Right atrium auricular region (tissue), 2 donors: ENCODE data around the gene ARL16. TPM values are rescaled to one million over a fixed set of nuclear protein-coding genes. Genes with fewer than 3 reads are reported as not detected.
A peak's percentile ranks its signal among the peaks of the same experiment; 100 is the strongest.

Experiments
- DNase-seq: peaks from one replicate; pipeline ENCODE4 v3.0.0-alpha.2; 2019; ENCODE audit warnings: low spot score
- H3K27ac ChIP-seq, 2 donors: fragments of 200-600 bp; sonication (generic); 1 replicate in 1 of 2; 2 replicates in 1 of 2; pipeline ENCODE4 v1.5.1; 2016 to 2019
- H3K27me3 ChIP-seq, 2 donors: fragments of 200-600 bp; sonication (generic); one replicate each; pipeline versions ENCODE4 v1.5.1 to v1.6.0; 2017 to 2019
- H3K36me3 ChIP-seq: fragments of 200-600 bp; sonication (generic); one replicate; pipeline ENCODE4 v1.5.1; 2016
- H3K4me1 ChIP-seq, 2 donors: fragments of 200-600 bp; sonication (generic); one replicate each; pipeline versions ENCODE4 v1.5.1 to v1.6.0; 2017 to 2019
- H3K4me3 ChIP-seq, 2 donors: fragments of 200-600 bp; sonication (generic); 1 replicate in 1 of 2; 2 replicates in 1 of 2; pipeline ENCODE4 v1.5.1; 2017 to 2019; ENCODE audit warnings: mild to moderate bottlenecking in 1 of 2, moderate library complexity in 1 of 2
- H3K9me3 ChIP-seq, 2 donors: fragments of 200-600 bp; sonication (generic); one replicate each; pipeline ENCODE4 v1.5.1; 2019
- CTCF ChIP-seq, 2 donors: fragments of 200-600 bp; sonication (generic); IDR thresholded peaks; one replicate each; pipeline ENCODE4 v1.5.1; 2019; ENCODE audit warnings: antibody characterized with exemption in 2 of 2
- microRNA-seq, 2 donors: library from miRNA; unstranded; fragments of <30 nt; microRNA quantifications; one replicate each; pipeline ENCODE4, GENCODE V29; 2016 to 2017; ENCODE audit warnings: borderline number of aligned reads in 2 of 2, borderline replicate concordance in 1 of 2
- total RNA-seq, 2 donors: library from RNA; depleted of rRNA; stranded (reverse); fragments of >200 nt; gene quantifications; one replicate each; pipeline ENCODE4 v1.1.0, GENCODE V29; 2016

Gene ARL16
- total RNA-seq, 2 donors from 2014 or later: 20.3 to 22.2 TPM

DNA sequence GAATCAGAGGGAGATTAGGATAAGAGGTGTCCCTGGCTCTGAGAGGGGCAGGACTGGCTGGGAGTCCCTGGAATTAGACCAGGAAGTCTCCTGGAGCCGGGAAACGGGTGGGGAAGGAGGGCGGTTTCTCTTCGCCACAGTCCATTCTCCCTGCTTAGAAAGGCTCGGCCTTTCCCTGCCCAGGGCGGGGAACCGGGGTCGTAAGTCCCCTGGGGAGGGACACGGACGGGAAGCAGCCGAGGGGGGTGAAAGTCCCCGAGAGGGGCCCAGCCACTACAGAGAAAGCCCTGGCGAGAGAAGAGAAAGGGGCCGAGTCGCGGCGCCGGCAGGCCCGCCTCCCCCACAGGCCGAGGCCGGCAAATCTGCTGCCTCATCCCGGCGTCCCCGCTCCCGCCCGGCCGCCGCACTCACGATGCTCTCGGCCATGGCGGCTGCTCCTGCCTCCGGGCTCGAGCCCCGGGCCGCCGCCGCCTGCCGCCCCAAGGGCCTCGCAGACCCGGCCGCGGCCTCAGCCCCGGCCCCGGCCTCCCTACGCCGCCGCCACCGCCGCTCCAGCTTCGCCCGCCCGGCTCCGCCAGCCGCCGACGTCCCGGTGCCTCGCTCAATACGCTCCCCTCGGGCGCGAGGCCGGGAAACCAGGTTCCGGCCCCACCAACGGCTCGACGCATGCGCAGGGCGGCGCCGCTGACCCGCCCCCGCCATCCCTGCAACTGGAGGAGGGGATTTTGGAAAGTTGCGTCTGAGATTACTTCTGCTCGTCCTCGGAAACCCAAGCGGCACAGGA, 46.9 kb downstream of the ARL16 start, which contains the start of the genes NPLOC4 and TSPAN10:
NPLOC4 (minus strand) TSS at position 608 of the 784 bp plus-strand sequence; CDS start at position 426, 182 bp downstream.
TSPAN10 (plus strand) TSS at position 692 of the 784 bp plus-strand sequence. CDS start 5,217 bp downstream, outside the sequence.
- no peaks in the 10 kb centered on the region for H3K36me3 ChIP-seq
- no peaks in the 10 kb centered on the region for H3K27me3 ChIP-seq
- DNase-seq: peak; percentile 83
- H3K4me1 ChIP-seq: peaks cover 0 to 32% of the 10 kb centered on the region in 2 donors
- H3K4me3 ChIP-seq: peak within 1 kb of the TSS; percentile 71 to 93
- H3K27ac ChIP-seq: peak within 1 kb of the TSS; percentile 74 to 91
- H3K9me3 ChIP-seq: no peaks in the 10 kb centered on the region
- TF ChIP-seq CTCF (IDR thresholded peaks at IDR 0.05): peak in 1 of 2 donors; percentile 19

DNA sequence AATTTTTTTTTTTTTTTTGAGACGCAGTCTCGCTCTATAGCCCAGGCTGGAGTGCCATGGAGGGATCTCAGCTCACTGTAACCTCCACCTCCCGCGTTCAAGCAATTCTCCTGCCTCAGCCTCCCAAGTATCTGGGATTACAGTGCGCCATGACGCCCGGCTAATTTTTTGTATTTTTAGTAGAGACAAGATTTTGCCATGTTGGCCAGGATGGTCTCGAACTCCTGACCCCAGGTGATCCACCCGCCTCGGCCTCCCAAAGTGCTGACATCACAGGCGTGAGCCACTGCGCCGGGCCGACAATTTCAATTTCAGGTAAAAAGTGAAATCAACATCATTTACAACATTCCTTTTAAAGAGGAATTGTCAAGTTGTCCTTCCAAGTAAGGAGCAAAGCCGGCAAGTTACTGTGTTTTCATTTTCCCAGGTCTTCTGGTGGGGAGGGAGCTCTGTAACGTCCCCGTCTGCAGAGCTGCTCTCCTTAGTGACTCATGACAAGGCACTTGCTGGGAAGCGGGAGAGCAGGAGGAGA, 47.6 kb downstream of the ARL16 start:
- no peaks in the 10 kb centered on the region for H3K27me3 ChIP-seq
- H3K4me3 ChIP-seq: peak overlapping the region; percentile 71 to 93
- TF ChIP-seq CTCF (IDR thresholded peaks at IDR 0.05): no peak
- H3K36me3 ChIP-seq: peaks cover 6% of the 10 kb centered on the region
- H3K9me3 ChIP-seq: no peaks in the 10 kb centered on the region
- H3K4me1 ChIP-seq: peaks cover 0 to 32% of the 10 kb centered on the region in 2 donors
- no peak for DNase-seq
- H3K27ac ChIP-seq: peak overlapping the region; percentile 74 to 91

DNA sequence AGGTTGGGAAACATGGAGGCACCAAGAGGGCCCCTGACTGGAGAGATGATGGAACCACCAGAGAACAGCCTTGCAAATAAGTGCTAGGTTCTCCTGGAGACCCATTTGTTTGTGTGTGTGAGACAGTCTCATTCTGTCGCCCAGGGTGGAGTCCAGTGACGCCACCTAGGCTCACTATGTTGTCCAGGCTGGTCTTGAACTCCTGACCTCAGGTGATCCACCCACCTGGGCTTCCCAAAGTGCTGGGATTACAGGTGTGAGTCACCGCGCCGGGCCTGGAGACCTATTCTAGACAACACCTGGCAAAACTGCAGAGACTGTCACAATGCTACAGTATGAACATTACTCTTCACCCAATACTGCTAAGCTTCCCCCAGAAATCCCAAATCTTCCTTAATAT, 48.2 kb downstream of the ARL16 start:
- Histone ChIP-seq H3K36me3 (peaks cover 6% of the 10 kb centered on the region), H3K9me3 (no peaks in the 10 kb centered on the region), H3K27ac (peak overlapping the region in 1 of 2 donors; percentile 91), H3K4me3 (peak overlapping the region; percentile 71 to 93), H3K27me3 (no peaks in the 10 kb centered on the region), H3K4me1 (peaks cover 0 to 32% of the 10 kb centered on the region in 2 donors)
- DNase-seq: no peak
- TF ChIP-seq CTCF (IDR thresholded peaks at IDR 0.05): no peak

DNA sequence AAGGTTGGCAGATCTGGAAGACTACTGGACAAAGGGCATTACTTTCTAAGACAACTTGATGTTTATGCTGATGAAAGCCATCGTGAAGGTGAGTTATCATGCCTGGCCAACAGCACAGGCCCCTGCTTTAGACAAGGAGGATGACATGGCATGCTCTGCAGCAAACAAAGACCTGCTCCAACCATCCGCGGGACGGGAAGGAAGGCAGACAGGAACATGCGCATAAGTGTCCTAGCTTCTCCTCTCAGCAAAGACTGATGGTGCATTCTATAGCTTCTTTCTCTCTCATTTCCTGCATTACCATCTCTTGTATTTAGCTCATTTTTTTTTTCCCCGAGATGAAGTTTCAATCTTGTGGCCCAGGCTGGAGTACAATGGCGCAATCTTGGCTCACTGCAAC, 52.1 kb downstream of the ARL16 start:
- Histone ChIP-seq H3K4me1 (peaks cover 0 to 32% of the 10 kb centered on the region in 2 donors), H3K36me3 (peaks cover 38% of the 10 kb centered on the region), H3K4me3 (no peak overlapping the region), H3K27ac (no peak overlapping the region), H3K27me3 (no peaks in the 10 kb centered on the region), H3K9me3 (no peaks in the 10 kb centered on the region)
- DNase-seq: no peak
- TF ChIP-seq CTCF (IDR thresholded peaks at IDR 0.05): no peak

Small RNA genes within 50 kb of the gene (microRNA-seq; reads per million reads assigned to microRNA genes)
- 0 to 1.4 reads per million in 2 donors for gene MIR6786

Other genes starting within 250 kb of the ARL16 start
- gene ACTG1, start 171.0 kb downstream of the ARL16 start, total RNA-seq: 1,000 to 10,000 TPM; 1,076 to 1,610 TPM
- gene FSCN2, start 155.4 kb downstream of the ARL16 start, total RNA-seq: under 1 TPM; 0.63 to 0.74 TPM
- gene FAAP100, start 131.4 kb downstream of the ARL16 start, total RNA-seq: 10 to 100 TPM; 12.8 to 13.7 TPM
- gene NPLOC4, start 46.7 kb downstream of the ARL16 start, total RNA-seq: 10 to 100 TPM; 69.3 to 70.4 TPM
- not detected for gene TSPAN10, start 46.6 kb downstream of the ARL16 start, total RNA-seq
- gene PDE6G, start 27.3 kb downstream of the ARL16 start, total RNA-seq: not detected
- gene OXLD1, start 17.2 kb downstream of the ARL16 start, total RNA-seq: 10 to 100 TPM; 19.3 to 19.6 TPM
- 1 to 10 TPM; 3.8 to 5.1 TPM for gene CCDC137, start 17.1 kb downstream of the ARL16 start, total RNA-seq
- gene HGS, start 214 bp upstream of the ARL16 start, total RNA-seq: 10 to 100 TPM; 33.7 to 59.5 TPM
- gene MRPL12, start 19.6 kb upstream of the ARL16 start, total RNA-seq: 100 to 1,000 TPM in 1 of 2 donors, 10 to 100 TPM in 1; 87.9 to 127 TPM
- gene SLC25A10, start 28.5 kb upstream of the ARL16 start, total RNA-seq: 10 to 100 TPM in 1 of 2 donors, 1 to 10 TPM in 1; 6.6 to 18.2 TPM
- gene GCGR, start 120.4 kb upstream of the ARL16 start, total RNA-seq: not detected
- gene MCRIP1, start 149.5 kb upstream of the ARL16 start, total RNA-seq: 100 to 1,000 TPM in 1 of 2 donors, 10 to 100 TPM in 1; 91.3 to 108 TPM
- gene PPP1R27, start 151.3 kb upstream of the ARL16 start, total RNA-seq: not detected
- gene P4HB, start 176.7 kb upstream of the ARL16 start, total RNA-seq: 100 to 1,000 TPM; 321 to 426 TPM
- gene ARHGDIA, start 187.5 kb upstream of the ARL16 start, total RNA-seq: 100 to 1,000 TPM in 1 of 2 donors, 10 to 100 TPM in 1; 59.4 to 145 TPM
- 10 to 100 TPM; 24.3 to 35.9 TPM for gene ALYREF, start 207.8 kb upstream of the ARL16 start, total RNA-seq
- gene ANAPC11, start 207.9 kb upstream of the ARL16 start, total RNA-seq: 100 to 1,000 TPM; 126 to 229 TPM
- 1 to 10 TPM in 1 of 2 donors, not detected in 1; 1.7 TPM for gene NPB, start 218.4 kb upstream of the ARL16 start, total RNA-seq
- 10 to 100 TPM; 23.3 to 26.1 TPM for gene PCYT2, start 227.6 kb upstream of the ARL16 start, total RNA-seq
- gene SIRT7, start 234.4 kb upstream of the ARL16 start, total RNA-seq: 1 to 10 TPM; 2.8 to 4.9 TPM
- 10 to 100 TPM; 21.8 to 26.5 TPM for gene MAFG, start 243.9 kb upstream of the ARL16 start, total RNA-seq